DOHH2 (cell line): ENCODE data around the gene CDK9.

ENCODE experiments used
- H3F3A ChIP-seq: fragments of 200-600 bp; sonication (generic), shearing (Covaris generic); 2 replicates; pipeline ENCODE4 v1.6.0; 2016; ENCODE audit warnings: antibody characterized with exemption, mild to moderate bottlenecking; ENCODE audit not compliant: control insufficient read depth, insufficient read depth
- H3K27ac ChIP-seq: fragments of 200-600 bp; sonication (generic); 2 replicates; pipeline ENCODE4 v1.5.1; 2014; ENCODE audit warnings: low read depth, mild to moderate bottlenecking, low read length, moderate library complexity
- H3K27me3 ChIP-seq: fragments of 200-600 bp; sonication (generic); 2 replicates; pipeline ENCODE4 v1.6.1; 2014; ENCODE audit warnings: mild to moderate bottlenecking, low read length, mixed read lengths; ENCODE audit not compliant: control insufficient read depth
- H3K36me3 ChIP-seq: fragments of 200-600 bp; sonication (generic); 2 replicates; pipeline ENCODE4 v1.6.1; 2014; ENCODE audit warnings: mild to moderate bottlenecking, low read length, moderate library complexity, mixed read lengths; ENCODE audit not compliant: control insufficient read depth
- H3K4me1 ChIP-seq: fragments of 200-600 bp; sonication (generic); 2 replicates; pipeline ENCODE4 v1.6.1; 2014; ENCODE audit warnings: mild to moderate bottlenecking, low read length, mixed read lengths; ENCODE audit not compliant: control insufficient read depth
- H3K4me2 ChIP-seq: fragments of 200-600 bp; sonication (generic); 2 replicates; pipeline ENCODE4 v1.6.0; 2014; ENCODE audit warnings: mild to moderate bottlenecking, low read length, moderate library complexity
- H3K4me3 ChIP-seq: fragments of 200-600 bp; sonication (generic); 2 replicates; pipeline ENCODE4 v1.5.1; 2014; ENCODE audit warnings: mild to moderate bottlenecking, low read length, mixed read lengths
- H3K79me2 ChIP-seq: fragments of 200-600 bp; sonication (generic); 2 replicates; pipeline ENCODE4 v1.6.1; 2014; ENCODE audit warnings: mild to moderate bottlenecking, low read length, mixed read lengths; ENCODE audit not compliant: control insufficient read depth
- H3K9me2 ChIP-seq: fragments of 200-600 bp; sonication (generic); replicated peaks from 2 replicates; pipeline ENCODE4 v1.6.1; 2014; ENCODE audit warnings: mild to moderate bottlenecking, low read length, mixed read lengths; ENCODE audit not compliant: control insufficient read depth
- H3K9me3 ChIP-seq: fragments of 200-600 bp; sonication (generic); 2 replicates; pipeline ENCODE4 v1.6.1; 2014; ENCODE audit warnings: antibody characterized with exemption, low read length, mixed read lengths; ENCODE audit not compliant: control insufficient read depth, insufficient read depth
- H4K20me1 ChIP-seq: fragments of 200-600 bp; sonication (generic); 2 replicates; pipeline ENCODE4 v1.6.0; 2014; ENCODE audit warnings: low read depth, mild to moderate bottlenecking, antibody characterized with exemption, low read length, moderate library complexity; ENCODE audit not compliant: control insufficient read depth, insufficient read depth
- EZH2phosphoT487 ChIP-seq: fragments of 200-600 bp; sonication (generic); IDR thresholded peaks from 2 replicates; pipeline ENCODE4 v1.6.1; 2017; ENCODE audit warnings: borderline replicate concordance, mild to moderate bottlenecking, antibody characterized with exemption, low read length, moderate library complexity, mixed read lengths
- TF ChIP-seq, protein P1 (sequence below): fragments of 200-600 bp; sonication (generic); IDR thresholded peaks from one replicate; pipeline ENCODE4 v1.5.1; 2014; ENCODE audit warnings: antibody characterized with exemption, mild to moderate bottlenecking, low read depth, low read length; ENCODE audit not compliant: poor library complexity, severe bottlenecking

Gene CDK9

DNA sequence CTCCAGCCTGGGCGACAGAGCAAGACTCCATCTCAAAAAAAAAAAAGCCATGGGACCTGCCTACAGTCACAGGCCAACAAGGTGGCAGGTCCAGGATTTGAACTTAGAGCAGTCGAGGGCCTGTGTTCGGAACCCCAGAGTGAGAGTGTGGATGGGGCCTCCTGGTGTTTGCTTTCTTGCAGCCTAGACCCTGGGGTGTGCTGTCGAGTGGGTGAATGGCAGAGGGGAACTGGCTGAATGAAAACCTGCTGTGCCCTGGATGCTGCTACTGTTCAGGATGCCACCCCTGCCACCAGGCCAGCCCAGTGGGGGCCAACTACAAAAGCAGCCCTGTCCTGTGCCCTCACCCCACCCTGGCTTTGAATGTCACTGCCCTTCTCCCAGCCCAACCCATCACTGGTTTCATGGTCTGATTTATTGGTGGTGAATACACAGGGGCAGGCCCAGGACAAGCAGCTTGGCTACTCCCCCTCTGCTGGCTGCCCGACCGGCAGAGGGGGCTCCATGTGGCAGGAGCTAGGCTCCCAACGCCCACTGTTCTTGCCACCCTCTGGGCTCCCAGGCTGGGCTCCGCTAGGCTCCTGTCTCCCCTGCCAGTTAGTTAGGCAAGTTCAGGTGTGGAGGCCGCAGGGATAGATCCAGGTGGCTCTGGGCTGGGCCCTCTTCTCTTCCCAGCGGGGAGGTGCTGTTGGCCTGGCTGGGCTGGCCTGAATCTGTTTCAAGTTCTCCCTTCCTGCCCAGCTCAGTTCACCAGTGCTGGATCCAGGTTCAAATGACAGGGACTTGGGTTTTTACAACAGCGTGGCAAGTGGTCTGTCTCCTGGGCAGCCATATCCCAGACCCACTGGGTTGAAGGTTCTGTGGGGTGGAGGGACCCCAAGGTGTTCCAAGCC lies 29.0 kb downstream of the CDK9 start:
- no peak overlapping the region for H3K4me3 ChIP-seq
- peaks cover 5% of the 10 kb centered on the region; the same call in 1 of the 2 replicates for H3K4me1 ChIP-seq

DNA sequence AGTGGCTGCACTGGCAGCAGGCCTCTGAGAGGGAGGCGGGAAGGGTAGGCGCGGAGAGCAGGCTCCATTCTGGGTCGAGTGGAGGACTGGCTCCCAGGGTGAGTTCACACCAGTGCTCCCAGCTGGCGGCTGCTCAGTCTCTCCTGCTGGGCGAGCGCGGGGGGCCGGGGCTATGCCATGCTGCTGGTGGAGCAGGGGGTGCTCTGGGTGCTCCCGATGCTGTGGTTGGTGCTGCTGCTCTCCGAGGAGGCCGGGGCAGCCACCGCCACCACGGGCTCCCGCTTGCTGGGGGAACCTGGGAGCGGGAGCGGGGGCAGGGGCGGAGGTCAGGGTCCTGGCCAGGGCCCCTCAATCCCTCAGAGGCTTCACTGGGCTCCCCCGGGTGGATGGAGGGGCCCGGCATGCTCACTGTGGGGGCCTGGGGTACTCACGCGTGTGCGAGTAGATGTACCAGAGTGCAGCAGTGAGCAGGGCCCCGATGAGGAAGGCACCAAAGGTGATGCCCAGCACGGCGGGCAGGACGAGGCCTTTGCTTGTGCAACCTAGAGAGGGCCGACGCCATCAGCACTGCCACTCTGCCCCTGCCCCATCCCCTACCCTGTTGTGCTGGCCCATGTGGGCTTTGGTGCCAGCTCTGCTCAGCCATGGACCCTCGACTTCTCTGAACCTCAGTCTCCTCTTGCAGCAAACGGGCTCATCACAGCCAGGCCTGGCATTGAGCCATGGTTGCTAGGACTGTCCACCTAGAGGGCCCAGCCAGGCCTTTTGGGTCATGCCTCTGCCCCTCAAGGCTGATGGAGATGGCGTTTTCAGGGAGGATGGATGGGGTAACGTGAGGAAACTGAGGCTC lies 29.9 kb downstream of the CDK9 start:
- no peak for TF ChIP-seq EZH2phosphoT487
- TF ChIP-seq, protein P1, sequence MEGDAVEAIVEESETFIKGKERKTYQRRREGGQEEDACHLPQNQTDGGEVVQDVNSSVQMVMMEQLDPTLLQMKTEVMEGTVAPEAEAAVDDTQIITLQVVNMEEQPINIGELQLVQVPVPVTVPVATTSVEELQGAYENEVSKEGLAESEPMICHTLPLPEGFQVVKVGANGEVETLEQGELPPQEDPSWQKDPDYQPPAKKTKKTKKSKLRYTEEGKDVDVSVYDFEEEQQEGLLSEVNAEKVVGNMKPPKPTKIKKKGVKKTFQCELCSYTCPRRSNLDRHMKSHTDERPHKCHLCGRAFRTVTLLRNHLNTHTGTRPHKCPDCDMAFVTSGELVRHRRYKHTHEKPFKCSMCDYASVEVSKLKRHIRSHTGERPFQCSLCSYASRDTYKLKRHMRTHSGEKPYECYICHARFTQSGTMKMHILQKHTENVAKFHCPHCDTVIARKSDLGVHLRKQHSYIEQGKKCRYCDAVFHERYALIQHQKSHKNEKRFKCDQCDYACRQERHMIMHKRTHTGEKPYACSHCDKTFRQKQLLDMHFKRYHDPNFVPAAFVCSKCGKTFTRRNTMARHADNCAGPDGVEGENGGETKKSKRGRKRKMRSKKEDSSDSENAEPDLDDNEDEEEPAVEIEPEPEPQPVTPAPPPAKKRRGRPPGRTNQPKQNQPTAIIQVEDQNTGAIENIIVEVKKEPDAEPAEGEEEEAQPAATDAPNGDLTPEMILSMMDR, result no peak
- no peaks in the 10 kb centered on the region for H4K20me1 ChIP-seq
- H3K4me3 ChIP-seq, result no peak overlapping the region
- H3K4me2 ChIP-seq, result no peak overlapping the region
- H3F3A ChIP-seq, result no peaks in the 10 kb centered on the region
- H3K27me3 ChIP-seq, result no peaks in the 10 kb centered on the region
- no peaks in the 10 kb centered on the region for H3K79me2 ChIP-seq
- H3K9me3 ChIP-seq, result no peaks in the 10 kb centered on the region
- H3K4me1 ChIP-seq, result no peaks in the 10 kb centered on the region
- H3K27ac ChIP-seq, result no peak overlapping the region
- peaks cover 33% of the 10 kb centered on the region for H3K36me3 ChIP-seq
- H3K9me2 ChIP-seq, result no peaks in the 10 kb centered on the region

More for the DNA sequence above, 29.0 kb downstream of the CDK9 start:
- no peak overlapping the region for H3K27ac ChIP-seq
- no peaks in the 10 kb centered on the region for H3K79me2 ChIP-seq
- H4K20me1 ChIP-seq, result no peaks in the 10 kb centered on the region
- H3K27me3 ChIP-seq, result no peaks in the 10 kb centered on the region
- H3F3A ChIP-seq, result no peaks in the 10 kb centered on the region
- H3K9me2 ChIP-seq, result no peaks in the 10 kb centered on the region
- no peak overlapping the region for H3K4me2 ChIP-seq
- no peaks in the 10 kb centered on the region for H3K9me3 ChIP-seq
- TF ChIP-seq EZH2phosphoT487, result no peak
- TF ChIP-seq, protein P1, result no peak
- peaks cover 41% of the 10 kb centered on the region for H3K36me3 ChIP-seq

DNA sequence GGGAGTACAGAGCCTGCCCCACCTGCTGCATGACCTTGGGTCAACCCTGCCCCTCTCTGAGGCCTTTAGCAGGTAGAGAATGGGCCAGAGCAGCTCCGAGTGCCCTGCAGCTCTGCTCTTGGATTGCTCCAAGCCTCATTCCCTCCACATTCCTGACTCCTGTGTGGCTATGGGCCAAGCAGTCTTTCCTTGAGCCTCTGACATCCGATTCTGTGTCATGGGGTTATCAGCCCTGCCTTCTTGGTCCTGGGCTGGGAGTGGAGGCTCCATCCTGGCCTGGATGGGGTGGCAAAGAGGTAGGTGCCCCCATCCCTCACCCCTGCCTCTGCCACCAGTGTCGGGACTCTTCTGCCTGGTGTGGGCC lies 30.5 kb downstream of the CDK9 start:
- Histone ChIP-seq H3K36me3 (peaks cover 33% of the 10 kb centered on the region), H4K20me1 (no peaks in the 10 kb centered on the region)
- TF ChIP-seq EZH2phosphoT487, result no peak
- TF ChIP-seq, protein P1, result no peak

More for the DNA sequence above, 30.5 kb downstream of the CDK9 start:
- no peaks in the 10 kb centered on the region for H3K27me3 ChIP-seq
- H3K4me2 ChIP-seq, result no peak overlapping the region
- H3K79me2 ChIP-seq, result no peaks in the 10 kb centered on the region
- no peak overlapping the region for H3K27ac ChIP-seq
- H3K9me3 ChIP-seq, result no peaks in the 10 kb centered on the region
- no peaks in the 10 kb centered on the region for H3K9me2 ChIP-seq
- H3K4me1 ChIP-seq, result no peaks in the 10 kb centered on the region
- H3K4me3 ChIP-seq, result no peak overlapping the region
- H3F3A ChIP-seq, result no peaks in the 10 kb centered on the region
